Colon (tissue), 2 donors: ENCODE measurements around the gene IL1RN.

ENCODE experiments used
- FAIRE-seq: peaks from 2 replicates; lab custom pipeline; 2012; peaks lifted over from hg19 to GRCh38; lab: Jason Lieb, UNC
- donor health status: control.
- donor health status: control.

IL1RN gene

DNA sequence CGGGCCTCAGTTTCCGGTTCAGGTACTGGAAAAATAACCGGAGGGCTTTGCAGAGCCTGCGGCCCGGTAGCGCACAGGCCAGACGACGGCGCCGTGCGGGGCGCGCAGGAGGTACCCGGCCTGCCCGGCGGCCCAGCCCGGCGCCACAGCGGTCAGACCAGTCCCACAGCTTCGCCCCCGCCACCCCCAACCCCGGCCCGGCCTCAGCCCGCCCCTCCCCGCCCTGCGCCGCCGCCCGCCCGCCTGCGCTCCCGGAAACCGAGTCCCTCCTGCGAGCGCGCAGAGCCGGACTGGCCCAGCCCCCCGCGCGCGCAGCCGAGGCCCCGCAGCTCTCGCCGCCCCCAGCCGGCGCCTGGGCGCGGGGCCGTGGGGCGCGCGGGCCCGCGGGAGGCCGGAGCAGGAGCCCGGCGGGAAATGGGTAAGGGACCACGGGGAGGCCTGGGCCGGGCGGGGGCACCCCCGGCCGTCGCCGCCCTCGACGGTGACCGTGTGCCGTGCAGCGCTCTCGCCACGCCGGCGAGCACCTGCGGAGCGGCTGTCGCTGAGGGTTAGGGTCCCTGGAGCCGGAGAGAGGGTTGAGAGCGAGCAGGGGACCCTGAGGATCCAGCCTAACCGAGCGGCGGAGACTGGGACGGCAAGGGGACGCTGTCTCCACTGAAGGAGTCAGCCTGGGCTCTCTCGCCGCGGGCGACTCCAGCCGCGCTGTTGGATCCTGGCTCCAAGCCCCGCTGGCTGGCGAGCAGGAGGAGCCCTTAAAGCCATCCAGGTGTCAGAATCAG lies 29.9 kb downstream of the IL1RN start:
- no peak for FAIRE-seq

DNA sequence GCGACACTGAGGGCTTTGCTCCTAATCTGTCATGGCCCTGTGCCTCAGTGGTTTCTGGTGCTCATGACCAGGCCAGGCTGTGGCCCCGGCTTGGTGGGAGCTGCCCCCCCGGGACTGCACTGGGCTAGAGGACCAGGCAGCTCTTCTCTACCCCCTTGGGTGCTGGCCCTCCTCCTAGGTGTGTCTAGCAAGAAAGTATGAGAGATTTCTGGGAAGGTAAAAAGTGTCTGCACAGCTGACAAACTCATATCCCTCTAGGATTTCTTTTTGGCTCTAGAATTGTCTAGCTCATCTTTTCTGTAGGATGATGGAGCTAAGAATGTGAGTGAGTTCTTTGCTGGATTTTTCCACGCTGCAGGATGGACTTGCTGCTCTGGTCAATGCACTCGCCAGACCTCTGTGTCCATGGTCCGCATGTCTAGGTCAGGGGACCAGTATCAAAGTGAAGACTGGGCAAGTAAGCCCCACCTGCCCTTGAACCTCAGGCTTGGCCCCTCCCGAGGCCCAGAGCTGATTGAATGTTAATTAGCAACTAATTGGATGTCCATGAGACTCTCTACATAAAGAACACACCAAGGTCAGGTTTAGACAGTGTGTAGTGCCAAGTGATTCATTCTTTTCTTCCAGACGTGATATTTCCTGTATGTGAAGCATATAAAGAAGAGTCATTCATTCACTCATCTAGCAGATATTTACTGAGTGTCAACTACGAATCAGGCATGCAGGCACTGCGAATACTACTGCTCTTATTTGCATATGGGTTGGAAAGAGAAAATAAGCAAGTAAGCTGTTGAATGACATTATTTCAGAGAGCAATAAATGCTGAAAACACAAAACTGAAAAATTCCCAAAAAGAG lies 30.7 kb downstream of the IL1RN start:
- no peak for FAIRE-seq

DNA sequence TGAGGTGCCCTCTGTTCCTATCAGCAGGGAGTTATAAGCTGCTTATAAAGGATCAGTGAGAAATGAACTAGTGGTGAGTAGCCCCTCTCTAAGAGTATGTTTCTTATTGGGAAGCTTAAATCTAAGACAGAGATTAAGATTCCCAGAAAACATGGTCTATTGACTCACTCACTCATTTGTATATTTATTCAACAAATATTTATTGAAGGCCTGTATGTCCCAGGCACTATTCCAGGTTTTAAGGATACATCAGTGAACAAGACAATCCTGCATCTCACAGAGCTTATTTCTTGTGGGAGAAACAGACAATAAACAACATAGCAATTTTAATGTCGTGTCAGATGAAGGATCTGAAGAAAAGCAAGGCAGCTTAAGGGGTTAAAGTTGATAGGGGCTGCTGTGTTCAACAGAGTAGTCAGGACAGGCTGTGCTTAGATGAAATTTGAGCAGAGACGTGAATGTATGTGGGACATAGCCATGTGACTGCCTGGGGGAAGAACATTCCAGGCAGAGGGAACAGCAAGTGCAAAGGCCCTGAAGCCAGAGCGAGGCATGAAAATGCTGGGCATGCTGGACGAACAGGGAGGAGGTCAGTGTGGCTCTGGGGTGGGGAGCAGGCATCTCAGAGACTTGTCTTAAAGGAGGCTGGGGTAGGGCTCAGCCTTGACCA lies 31.6 kb downstream of the IL1RN start:
- FAIRE-seq, result no peak

- FAIRE-seq, result no peak
Measured at GRCh38 chr2:113160248-113160647, 32.9 kb downstream of the IL1RN start.

GRCh38 chr2:113160962-113161361 lies 33.6 kb downstream of the IL1RN start:
- FAIRE-seq, result no peak

GRCh38 chr2:113162173-113162572 lies 34.8 kb downstream of the IL1RN start:
- no peak for FAIRE-seq

- no peak for FAIRE-seq
Measured at GRCh38 chr2:113162869-113163268, 35.5 kb downstream of the IL1RN start.

- FAIRE-seq, result no peak
Measured at GRCh38 chr2:113164215-113164929, 37.0 kb downstream of the IL1RN start.

GRCh38 chr2:113164930-113165585 lies 37.7 kb downstream of the IL1RN start:
- no peak for FAIRE-seq

- FAIRE-seq, result no peak
Measured at GRCh38 chr2:113166187-113166645, 38.8 kb downstream of the IL1RN start.

DNA sequence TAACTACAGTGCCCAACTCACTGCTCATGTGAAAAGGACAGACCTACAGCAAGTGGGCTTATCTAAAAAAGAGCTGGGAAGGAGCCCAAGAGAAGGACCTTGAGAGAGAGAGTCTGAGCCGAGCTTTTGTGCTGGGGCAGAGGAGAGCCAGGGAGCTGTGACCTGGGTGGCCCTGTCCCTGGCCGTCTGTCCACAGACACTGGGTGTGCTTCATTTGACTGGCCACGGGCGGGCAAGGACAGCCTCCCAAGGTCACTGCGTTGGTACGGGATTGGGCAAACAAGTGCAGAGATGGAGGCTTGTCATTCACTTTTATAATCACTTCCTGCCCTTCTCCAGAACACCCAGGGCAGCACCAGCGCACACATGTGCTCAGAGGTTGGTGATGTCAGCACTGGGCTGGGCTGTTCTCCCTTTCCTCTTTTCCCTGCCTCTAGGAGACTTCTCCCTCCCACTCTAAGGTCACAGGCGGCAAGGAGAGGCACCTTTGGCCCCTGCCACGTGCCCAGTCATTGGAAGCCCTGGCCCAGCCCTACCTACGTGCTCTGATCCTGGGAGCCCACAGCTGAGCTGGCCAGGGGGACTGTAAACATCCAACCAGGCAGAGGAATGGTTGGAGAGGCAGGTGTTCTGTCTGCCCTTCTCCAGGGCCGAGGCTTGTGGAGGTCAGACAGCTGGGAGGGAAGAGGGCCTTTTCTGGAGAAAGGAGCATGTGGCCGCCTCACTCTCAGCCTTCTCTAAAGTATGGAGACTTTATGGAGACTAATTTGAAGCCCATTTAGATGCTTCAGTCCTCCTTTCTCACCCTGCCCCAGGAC lies 39.9 kb downstream of the IL1RN start:
- FAIRE-seq, result no peak

DNA sequence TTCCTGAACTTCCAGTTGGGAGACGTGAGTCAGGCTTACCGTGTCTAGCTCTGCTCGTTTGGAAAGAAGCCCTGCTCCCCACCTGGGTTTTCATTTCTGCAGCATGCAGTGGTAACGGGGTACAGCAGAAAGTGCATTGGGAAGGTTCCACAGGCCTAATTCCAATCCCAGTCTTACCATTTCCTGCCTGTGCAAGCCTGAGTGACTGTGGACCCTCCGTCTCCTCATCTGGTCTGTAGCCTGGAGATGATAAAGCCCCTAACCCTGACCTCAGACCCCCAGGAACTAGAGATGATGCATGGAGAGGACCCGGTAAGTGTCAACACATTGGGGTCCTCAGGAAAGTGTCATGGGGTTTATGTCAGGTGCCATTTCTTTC lies 40.6 kb downstream of the IL1RN start:
- FAIRE-seq, result no peak

GRCh38 chr2:113169002-113169530 lies 41.7 kb downstream of the IL1RN start:
- FAIRE-seq, result no peak

DNA sequence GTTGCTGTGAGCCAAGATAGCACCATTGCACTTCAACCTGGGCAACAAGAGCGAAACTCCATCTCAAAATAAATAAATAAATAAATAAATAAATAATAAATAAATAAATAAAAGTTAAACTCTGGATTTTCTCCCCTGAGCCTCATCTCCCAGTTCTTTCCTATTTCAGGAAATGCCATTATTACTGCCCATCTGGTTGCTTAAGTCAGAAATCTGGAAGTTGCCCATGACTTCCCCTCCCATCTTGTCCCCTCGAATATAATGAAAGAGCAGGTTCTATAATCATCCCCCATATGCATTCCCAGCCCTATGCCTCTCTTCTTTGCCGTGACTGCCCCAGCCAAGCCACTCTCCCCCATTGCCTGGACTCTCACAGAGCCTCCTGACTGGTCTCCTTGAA lies 42.2 kb downstream of the IL1RN start:
- no peak for FAIRE-seq

- no peak for FAIRE-seq
Measured at GRCh38 chr2:113171334-113172075, 44.1 kb downstream of the IL1RN start.

GRCh38 chr2:113172721-113173541 lies 45.5 kb downstream of the IL1RN start:
- no peak for FAIRE-seq

DNA sequence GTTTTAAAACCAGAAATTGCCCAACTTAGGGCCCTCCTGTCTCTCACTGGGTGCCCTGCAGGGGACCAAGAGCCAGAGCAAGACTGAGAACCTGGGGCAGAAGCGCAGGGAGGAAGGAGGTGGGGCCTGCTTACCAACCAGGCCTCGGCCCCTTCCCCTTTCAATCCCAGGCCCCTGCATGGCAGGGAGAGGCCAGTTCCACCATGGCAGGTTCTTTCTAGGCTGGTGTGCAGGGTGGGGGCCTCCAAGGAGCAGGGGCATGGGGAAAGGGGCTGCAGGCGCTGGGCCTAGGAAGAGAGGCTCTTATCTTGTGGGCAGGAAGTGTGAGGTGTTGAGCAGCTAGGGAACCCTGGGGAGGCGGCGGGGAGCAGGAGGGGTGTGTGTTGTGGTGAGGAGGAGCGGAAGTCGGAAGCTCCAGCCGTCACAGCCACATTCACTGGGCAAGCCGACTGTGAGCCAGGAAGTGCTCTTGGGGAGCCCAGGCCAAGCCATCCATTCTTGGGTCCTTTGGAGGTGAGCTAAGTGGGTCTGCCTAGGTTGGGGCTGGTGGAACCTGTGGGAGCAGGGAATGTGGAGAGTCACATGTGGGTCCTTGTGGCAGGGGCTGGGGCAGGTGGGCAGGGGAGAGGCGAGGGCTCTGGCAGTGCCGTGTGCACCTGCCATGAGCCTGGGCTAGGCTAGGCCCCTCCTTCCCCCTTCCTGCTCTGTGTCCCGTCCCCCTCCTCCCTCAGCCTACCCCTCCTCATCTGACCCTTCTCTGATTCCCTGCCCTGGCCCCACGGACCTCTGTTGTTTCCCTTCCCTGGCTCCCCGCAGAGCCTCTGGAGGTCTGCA lies 46.4 kb downstream of the IL1RN start, which contains the start of gene PSD4:
Gene PSD4 (plus strand): TSS at position 430 of the 834 bp plus-strand sequence. CDS start 8,486 bp downstream, outside the sequence.
- FAIRE-seq, result no peak

- no peak for FAIRE-seq
Measured at GRCh38 chr2:113174376-113174750, 47.0 kb downstream of the IL1RN start.
